G401 (cell line): ENCODE results near the gene TMEM9. TPM values are rescaled to one million over a fixed set of nuclear protein-coding genes. Genes with fewer than 3 reads are reported as not detected.

Source experiments
- DNase-seq: peaks from one replicate; pipeline ENCODE4 v3.0.0-alpha.2; 2015; ENCODE audit warnings: low spot score
- in situ Hi-C: cut with HindIII; loops from 2 replicates; pipeline ENCODE4 v1.10.0; 2016; ENCODE audit warnings: low sequenced_read_pairs, mixed read lengths
- total RNA-seq: library from RNA; depleted of rRNA; stranded (reverse); fragments of >200 nt; shearing (Covaris generic); gene quantifications from 2 replicates; pipeline ENCODE4 v1.2.3, GENCODE V29; 2014; rRNA removed

The TMEM9 gene
- total RNA-seq, 1 experiment from 2014 or later, result 541 TPM

- in situ Hi-C loops, result no loop called here
- DNase-seq, result no peak
These were observed 59.4 kb downstream of the TMEM9 start for GRCh38 chr1:201094832-201095231.

- in situ Hi-C loops, result no loop called here
- no peak for DNase-seq
These were observed 60.3 kb downstream of the TMEM9 start for GRCh38 chr1:201093962-201094361.

GRCh38 chr1:201093561-201093960 lies 60.7 kb downstream of the TMEM9 start:
- in situ Hi-C loops, result no loop called here
- no peak for DNase-seq

- in situ Hi-C loops, result no loop called here
These were observed 61.5 kb downstream of the TMEM9 start for GRCh38 chr1:201092738-201093137.

GRCh38 chr1:201091256-201091655 lies 63.0 kb downstream of the TMEM9 start:
- in situ Hi-C loops, result no loop called here
- DNase-seq, result no peak

More at GRCh38 chr1:201092738-201093137, 61.5 kb downstream of the TMEM9 start:
- no peak for DNase-seq

- no peak for DNase-seq
- in situ Hi-C loops, result no loop called here
These were observed 63.7 kb downstream of the TMEM9 start for GRCh38 chr1:201090541-201090940.

- in situ Hi-C loops, result no loop called here
These were observed 64.7 kb downstream of the TMEM9 start for GRCh38 chr1:201089596-201089995.

GRCh38 chr1:201088901-201089525 lies 65.3 kb downstream of the TMEM9 start:
- in situ Hi-C loops, result no loop called here
- DNase-seq, result no peak

More at GRCh38 chr1:201089596-201089995, 64.7 kb downstream of the TMEM9 start:
- DNase-seq, result no peak

- no peak for DNase-seq
- in situ Hi-C loops, result no loop called here
These were observed 65.9 kb downstream of the TMEM9 start for GRCh38 chr1:201088395-201088794.

GRCh38 chr1:201085902-201086735 lies 68.2 kb downstream of the TMEM9 start:
- in situ Hi-C loops, result no loop called here

More at GRCh38 chr1:201085902-201086735, 68.2 kb downstream of the TMEM9 start:
- peak; percentile 35 for DNase-seq

Other genes starting within 250 kb of the TMEM9 start
- 2.9 and 4.7 TPM in 2 replicates for gene KIF21B, start 130.8 kb downstream of the TMEM9 start, total RNA-seq
- 0.06 TPM in 1 of 2 replicates, not detected in the other for gene CACNA1S, start 42.0 kb downstream of the TMEM9 start, total RNA-seq
- 0.20 and 0.62 TPM in 2 replicates for gene ASCL5, start 27.3 kb downstream of the TMEM9 start, total RNA-seq
- 29.1 and 47.0 TPM in 2 replicates for gene IGFN1, start 36.4 kb upstream of the TMEM9 start, total RNA-seq
- 0.06 TPM in 1 of 2 replicates, not detected in the other for gene PKP1, start 129.0 kb upstream of the TMEM9 start, total RNA-seq
- gene TNNT2, start 223.2 kb upstream of the TMEM9 start, total RNA-seq, result 18.3 and 22.2 TPM in 2 replicates
- 0.20 and 6.1 TPM in 2 replicates for gene LAD1, start 244.8 kb upstream of the TMEM9 start, total RNA-seq